Left forelimb (tissue), 1 donor: ENCODE measurements around the gene ATCAY.

Experiments
- DNase-seq: peaks from one replicate; pipeline ENCODE4 v3.0.0-alpha.2; 2018; ENCODE audit warnings: low spot score

ATCAY gene, protein sequence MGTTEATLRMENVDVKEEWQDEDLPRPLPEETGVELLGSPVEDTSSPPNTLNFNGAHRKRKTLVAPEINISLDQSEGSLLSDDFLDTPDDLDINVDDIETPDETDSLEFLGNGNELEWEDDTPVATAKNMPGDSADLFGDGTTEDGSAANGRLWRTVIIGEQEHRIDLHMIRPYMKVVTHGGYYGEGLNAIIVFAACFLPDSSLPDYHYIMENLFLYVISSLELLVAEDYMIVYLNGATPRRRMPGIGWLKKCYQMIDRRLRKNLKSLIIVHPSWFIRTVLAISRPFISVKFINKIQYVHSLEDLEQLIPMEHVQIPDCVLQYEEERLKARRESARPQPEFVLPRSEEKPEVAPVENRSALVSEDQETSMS

DNA sequence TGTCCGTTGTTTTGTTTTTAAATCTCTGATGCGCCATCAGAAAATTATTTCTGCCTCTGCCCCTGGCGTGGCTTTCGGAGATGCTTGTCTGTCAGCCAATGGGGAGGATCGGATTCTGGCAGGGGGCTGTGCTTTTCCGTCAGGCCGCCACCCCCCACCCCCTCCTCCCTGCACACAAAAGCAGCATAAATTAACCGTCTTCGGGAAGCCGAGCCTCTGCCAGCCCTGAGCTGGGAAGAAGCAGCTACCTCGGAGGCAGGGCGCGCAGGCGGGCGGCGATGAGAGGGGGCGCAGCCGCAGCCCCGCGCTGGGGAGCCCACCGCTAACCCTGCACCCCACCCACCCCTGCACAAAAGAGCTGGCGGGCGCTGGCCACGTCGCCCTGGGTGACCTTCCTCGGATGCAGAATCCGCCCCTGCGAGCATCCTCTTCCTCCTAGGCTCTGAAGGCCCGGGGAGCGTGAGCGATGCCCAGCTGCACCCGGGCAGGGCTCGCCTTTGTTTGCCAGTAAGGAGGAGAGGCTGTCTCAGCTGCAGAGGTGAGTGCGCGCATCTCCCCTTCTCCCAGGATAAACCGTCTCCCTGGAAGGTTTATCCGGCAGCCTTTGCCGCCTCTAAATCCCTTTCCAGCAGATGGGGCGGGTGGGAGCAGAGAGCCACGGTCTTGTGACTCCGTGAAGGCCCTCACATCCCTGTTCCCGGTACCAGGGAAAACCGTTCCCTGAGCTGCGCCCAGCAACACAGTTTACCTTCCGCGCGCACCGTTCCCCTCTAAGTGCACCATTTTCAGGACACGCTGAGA, at the start of gene ATCAY:
ATCAY (plus strand) TSS at position 215 of the 801 bp plus-strand sequence. CDS start 5,083 bp downstream, outside the sequence.
- DNase-seq, result no peak

- DNase-seq, result no peak
Measured at GRCh38 chr19:3831601-3832000, 48.9 kb upstream of the ATCAY start.

GRCh38 chr19:3832001-3832400, 48.5 kb upstream of the ATCAY start:
- no peak for DNase-seq

DNA sequence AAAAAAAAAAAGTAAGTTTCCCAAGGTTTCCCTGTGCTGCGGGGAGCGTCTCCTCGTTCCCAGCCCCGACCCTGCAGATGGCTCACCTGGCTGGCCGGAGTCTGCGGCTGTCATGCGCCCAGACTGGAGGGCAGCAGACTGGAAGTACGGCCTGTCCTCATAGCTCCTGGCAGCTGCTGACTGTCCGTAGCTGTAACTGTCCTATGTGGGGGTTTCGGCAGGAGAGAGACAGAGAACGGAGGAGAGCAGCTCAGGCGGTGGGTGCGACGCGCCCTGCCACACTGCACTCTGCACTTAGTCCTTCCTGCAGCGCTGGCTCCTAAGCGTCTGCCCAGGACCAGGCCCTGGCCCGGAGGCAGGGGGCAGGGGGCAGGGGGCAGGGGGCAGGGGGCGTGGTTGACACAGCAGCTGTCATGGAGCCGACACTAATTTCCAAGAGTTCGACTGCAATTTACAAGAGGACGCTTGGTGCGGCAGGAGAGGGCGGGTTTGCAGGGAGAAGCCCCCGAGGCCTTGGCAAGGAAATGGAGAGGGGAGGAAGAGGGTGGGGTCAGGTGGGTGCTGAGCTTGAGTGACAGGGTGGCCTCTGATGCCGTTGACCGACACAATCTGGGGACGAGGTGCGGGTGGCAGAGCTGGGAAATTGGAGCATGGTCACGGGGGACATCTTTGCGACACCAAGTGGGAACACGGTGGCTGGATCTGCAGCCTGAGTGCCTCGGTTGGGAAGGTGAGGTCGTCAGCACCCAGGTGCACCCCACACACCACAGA, 46.7 kb upstream of the ATCAY start:
- no peak for DNase-seq

DNA sequence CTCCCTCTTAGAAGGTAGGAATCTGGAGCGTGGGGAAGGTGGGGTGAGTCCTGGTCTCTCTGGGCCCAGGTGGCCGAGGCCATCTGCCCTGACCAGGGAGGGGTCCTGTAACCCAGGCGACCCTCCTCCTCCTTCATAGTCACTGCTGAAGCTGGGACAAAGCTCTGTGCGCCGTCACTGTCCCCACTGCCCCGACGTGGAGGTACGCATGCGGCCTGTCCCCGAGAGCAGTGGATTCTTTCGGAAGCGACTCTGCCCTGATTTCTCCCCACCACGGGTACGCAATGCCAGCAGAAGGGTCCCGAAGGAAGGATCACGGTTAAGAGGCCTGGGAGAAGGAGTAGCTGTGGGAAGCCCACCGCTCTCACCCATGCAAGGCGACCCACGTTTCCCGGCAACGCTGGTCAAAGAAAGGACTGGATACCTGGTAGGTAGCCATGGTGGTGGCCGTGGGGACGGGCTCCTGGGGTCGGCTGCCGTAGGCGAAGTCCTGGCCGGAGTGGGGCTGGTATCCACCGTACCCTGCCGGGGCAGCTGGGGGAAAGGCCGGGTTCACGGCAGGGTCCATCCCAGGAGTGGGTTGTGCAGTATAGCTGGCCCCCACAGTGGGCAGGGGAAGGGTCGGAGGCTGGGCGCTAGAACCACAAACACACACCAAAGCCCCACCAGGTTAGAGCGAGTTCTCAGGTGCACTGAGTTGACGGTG, 46.0 kb upstream of the ATCAY start:
- no peak for DNase-seq

DNA sequence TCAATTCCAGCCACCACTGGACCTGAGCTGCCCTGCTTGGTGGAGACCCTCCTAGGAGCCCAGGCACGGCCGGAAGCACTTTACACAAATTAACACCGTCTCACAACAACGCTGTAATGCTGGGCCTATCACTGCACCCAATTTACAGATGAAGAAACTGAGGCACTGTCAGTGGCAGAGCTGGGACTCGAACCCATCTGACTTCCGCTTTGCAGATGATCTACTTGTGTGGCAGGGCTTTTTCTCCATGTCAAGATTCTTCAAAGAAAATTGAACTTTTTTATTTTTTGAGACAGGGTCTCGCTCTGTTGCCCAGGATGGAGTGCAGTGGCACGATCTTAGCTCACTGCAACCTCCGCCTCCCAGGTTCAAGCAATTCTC, 45.4 kb upstream of the ATCAY start:
- no peak for DNase-seq

DNA sequence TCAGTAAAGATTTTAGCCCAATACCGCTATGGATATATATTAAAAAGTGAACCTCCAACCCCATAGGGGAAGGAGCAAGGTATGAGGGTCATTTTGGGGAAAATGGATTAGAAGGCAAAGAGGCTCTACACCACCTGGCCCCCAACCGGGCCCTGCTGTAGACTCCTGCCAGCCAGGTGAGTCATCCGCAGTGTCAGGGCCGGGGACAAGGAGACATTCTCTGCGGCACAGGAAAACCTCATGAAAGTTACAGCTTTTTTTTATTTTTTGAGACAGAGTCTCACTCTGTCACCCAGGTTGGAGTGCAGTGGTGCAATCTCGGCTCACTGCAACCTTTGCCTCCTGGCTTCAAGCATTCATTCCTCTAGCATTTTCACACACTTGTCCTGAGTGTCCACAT, 43.6 kb upstream of the ATCAY start:
- no peak for DNase-seq

DNA sequence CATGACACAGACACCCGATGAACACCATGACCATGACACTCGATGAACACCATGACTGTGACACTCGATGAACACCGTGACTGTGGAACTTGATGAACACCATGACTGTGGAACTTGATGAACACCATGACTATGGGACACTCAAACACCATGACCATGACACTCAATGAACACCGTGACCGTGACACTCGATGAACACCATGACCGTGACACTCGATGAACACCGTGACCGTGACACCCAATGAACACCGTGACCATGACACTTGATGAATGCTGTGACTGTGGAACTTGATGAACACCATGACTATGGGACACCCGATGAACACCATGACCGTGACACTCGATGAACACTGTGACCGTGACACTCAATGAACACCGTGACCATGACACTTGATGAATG, 43.2 kb upstream of the ATCAY start:
- no peak for DNase-seq

DNA sequence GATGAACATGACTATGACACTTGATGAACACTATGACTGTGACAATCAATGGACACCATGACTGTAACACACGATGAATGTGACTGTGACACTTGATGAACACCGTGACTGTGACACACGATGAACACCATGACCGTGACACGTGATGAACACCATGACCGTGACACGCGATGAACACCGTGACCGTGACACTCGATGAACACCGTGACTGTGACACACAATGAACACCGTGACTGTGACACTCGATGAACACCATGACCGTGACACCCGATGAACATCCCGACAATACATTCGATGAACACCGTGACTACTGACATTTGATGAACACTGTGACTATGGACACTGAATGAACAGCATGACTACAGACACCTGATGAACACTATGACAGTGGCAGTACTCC, 42.6 kb upstream of the ATCAY start:
- DNase-seq, result no peak

GRCh38 chr19:3838661-3839060, 41.8 kb upstream of the ATCAY start:
- no peak for DNase-seq

DNA sequence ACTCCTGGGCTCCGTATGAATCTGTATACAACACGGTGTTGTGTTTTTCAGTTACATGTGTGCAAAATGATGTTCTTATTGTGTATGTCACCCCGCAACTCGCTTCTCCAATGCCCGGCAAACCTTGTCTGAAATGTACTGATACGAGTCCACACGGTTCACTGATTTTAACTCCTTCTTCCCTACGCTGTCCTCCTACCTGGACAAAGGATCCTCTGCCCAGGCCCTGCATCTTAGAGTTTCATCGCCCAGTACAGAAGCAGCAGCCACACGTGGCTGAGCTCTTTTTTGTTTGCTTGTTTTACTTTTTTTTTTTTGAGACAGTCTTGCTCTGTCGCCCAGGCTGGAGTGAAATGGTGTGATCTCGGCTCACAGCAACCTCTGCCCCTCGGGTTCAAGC, 40.5 kb upstream of the ATCAY start:
- no peak for DNase-seq

GRCh38 chr19:3840804-3841203, 39.7 kb upstream of the ATCAY start:
- no peak for DNase-seq

DNA sequence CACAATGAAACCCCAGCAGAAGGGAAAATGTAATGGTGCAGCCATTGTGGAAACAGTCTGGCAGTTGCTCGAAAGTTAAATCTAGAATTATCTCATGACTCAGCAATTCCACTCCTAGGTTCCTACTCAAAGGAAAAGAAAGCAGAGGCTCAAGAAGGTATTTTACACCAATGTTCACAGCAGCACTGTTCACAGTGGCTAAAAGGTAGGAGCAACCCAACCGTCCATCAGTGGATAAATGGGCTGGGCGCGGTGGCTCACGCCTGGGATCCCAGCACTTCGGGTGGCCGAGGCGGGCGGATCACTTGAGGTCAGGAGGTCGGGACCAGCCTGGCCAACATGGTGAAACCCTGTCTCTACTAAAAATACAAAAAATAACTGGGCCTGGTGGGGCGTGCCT, 37.5 kb upstream of the ATCAY start:
- DNase-seq, result no peak

DNA sequence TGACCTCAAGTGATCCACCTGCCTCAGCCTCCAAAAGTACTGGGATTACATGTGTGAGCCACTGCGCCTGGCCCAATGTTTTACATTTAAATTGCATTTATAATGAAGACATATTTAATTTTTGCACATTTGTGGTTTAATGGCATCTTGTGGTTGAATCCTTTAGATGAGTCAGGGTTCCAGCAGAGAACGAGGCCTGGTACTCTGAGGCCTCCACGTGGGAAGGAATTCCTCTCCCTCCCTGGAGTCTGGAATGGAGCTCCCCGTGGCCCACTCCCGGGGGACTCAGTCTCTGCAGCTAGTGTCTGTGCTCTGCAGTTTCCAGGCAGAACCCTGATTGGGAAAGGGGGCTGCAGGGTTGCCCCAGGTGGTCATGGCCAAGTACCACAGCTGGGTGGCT, 35.9 kb upstream of the ATCAY start:
- DNase-seq, result no peak

DNA sequence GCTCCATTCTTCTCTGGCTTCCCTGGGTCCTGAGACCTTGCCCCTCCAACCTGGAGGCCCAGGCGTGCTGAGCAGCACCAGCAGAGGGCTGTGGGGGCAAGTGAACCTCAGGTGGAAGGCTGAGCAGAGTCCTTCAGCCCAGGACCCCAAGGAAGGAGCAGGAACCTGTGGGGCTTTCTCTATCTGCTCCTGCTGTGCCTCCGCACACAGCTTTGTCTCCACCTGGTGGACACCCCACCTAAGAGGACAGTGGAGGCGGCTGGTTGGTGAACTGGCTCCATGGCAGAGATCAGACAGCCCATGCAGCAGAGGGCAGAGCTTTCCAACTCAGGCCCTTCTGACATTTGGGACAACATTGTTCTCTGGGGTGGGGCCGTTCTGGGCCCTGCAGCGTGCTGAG, 31.4 kb upstream of the ATCAY start:
- DNase-seq, result no peak

GRCh38 chr19:3849787-3850186, 30.7 kb upstream of the ATCAY start:
- DNase-seq, result no peak

DNA sequence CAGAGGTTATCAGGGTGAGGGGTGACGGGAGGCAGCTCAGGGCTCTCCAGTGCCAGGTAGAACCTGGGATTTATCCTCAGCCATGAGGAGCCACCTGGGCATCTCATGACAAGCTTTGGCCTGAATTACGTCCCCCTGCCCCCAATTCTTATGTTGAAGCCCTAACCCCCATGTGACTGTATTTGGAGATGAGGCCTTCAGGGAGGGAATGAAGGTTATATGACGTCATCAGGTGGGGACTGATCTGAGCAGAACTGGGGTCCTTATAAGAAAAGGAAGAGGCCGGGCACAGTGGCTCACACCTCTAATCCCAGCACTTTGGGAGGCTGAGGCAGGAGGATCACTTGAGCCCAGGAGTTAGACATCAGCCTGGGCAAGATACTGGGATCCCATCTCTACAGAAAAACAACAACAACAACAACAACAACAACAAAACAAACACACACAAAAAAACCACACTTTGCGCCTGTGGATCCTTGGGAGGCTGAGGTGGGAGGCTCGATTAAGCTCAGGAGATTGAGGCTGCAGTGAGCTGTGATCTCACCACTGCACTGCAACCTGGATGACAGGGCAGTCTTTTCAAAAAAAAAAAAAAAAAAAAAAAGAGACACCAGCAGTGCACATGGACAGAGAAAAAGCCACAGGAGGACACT, 30.0 kb upstream of the ATCAY start:
- no peak for DNase-seq

GRCh38 chr19:3851254-3852176, 29.0 kb upstream of the ATCAY start:
- DNase-seq, result no peak

GRCh38 chr19:3852177-3852511, 28.3 kb upstream of the ATCAY start:
- DNase-seq, result no peak

DNA sequence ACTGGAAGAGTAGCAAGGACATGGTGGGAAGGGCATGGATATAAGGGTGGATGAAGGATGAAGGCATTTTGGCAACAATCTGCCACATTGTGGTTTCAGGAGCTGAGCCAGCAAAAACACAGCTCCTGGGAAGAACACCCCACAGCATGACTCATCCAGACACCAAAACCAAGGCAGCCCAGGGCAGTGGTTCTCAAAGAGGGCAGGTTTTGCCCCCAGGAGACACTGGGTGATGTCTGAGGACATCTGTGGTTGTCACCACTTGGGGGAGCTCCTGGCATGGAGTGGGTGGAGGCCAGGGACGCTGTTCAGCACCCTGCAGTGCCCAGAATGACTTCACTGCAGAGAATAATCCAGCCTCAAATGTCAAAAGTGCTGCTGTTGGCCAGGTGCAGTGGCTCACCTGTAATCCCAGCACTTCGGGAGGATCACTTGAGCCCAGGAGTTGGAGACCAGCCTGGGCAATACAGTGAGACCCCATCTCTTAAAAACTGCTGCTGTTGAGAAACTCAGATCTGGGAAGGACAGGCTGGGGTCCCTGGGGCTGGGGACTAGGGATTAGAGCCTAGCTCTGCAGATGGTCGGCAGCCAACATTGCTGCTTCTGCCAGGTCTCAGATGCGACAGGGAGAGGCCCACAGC, 27.8 kb upstream of the ATCAY start:
- DNase-seq, result no peak
